ENCODE results near the gene NLK. TPM values are rescaled to one million over a fixed set of nuclear protein-coding genes. Genes with fewer than 3 reads are reported as not detected.

Gene NLK
- total and polyA plus RNA-seq, 10 of the 15 experiments (the other 5 are each of a cell fraction or from before 2014, with no cell fraction given) = 5.0 to 22.9 (median 15.0) TPM

DNA sequence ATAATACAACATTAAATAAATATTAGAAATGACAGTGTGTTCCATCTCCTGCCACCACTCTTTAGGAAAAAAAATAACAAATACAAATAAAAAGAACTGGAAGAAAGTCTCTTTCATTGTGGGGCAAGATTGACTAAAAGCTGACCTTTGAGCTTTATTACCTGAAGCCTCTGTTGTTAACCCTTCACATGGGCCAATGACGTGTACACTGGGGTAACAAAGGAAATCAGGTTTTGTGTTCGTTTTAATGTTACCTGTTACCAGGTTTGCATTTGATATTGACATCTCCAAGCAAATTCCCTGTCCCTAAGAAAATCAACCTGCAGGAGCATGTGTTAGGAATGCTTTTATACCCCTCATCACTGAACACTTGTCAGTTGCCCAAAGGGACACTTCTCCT lies 39.0 kb downstream of the NLK start (continued):
- TF ChIP-seq, protein P1, sequence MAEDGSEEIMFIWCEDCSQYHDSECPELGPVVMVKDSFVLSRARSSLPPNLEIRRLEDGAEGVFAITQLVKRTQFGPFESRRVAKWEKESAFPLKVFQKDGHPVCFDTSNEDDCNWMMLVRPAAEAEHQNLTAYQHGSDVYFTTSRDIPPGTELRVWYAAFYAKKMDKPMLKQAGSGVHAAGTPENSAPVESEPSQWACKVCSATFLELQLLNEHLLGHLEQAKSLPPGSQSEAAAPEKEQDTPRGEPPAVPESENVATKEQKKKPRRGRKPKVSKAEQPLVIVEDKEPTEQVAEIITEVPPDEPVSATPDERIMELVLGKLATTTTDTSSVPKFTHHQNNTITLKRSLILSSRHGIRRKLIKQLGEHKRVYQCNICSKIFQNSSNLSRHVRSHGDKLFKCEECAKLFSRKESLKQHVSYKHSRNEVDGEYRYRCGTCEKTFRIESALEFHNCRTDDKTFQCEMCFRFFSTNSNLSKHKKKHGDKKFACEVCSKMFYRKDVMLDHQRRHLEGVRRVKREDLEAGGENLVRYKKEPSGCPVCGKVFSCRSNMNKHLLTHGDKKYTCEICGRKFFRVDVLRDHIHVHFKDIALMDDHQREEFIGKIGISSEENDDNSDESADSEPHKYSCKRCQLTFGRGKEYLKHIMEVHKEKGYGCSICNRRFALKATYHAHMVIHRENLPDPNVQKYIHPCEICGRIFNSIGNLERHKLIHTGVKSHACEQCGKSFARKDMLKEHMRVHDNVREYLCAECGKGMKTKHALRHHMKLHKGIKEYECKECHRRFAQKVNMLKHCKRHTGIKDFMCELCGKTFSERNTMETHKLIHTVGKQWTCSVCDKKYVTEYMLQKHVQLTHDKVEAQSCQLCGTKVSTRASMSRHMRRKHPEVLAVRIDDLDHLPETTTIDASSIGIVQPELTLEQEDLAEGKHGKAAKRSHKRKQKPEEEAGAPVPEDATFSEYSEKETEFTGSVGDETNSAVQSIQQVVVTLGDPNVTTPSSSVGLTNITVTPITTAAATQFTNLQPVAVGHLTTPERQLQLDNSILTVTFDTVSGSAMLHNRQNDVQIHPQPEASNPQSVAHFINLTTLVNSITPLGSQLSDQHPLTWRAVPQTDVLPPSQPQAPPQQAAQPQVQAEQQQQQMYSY (CRISPR knock-in tag; IDR thresholded peaks at IDR 0.05) = no peak
- TF ChIP-seq SREBF1 (IDR thresholded peaks at IDR 0.05; ENCODE audit: low read length) (no peak), LARP7 (IDR thresholded peaks at IDR 0.05) (no peak)

DNA sequence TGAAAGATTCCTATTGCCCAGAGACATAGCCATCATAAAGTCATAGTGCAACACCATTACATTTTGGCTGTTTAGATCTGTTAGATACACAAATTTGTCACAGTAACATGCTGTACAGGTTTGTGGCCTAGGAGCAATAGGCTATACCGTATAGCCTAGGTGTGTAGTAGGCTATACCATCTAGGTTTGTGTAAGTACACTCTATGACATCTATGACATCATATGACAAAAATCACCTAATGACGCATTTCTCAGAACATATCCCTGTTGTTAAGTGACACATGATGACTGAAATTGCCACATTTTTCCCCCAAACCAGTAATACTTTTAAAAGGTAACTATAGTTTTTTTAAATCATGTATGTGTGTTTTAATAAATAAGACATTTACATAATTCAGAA lies 43.3 kb downstream of the NLK start:
- DNase-seq (ENCODE audit: low read depth, low spot score) (no peak), ATAC-seq (no peak), FAIRE-seq (no peak)
- Histone ChIP-seq H3K36me3 (ENCODE audit: control insufficient read depth in 2 of 2, insufficient read depth in 2 of 2, low read length in 1 of 2) (no peaks in the 10 kb centered on the region), H3K27ac (ENCODE audit: control insufficient read depth, insufficient read depth) (no peak overlapping the region), H4K20me1 (ENCODE audit: control insufficient read depth, insufficient read depth) (no peaks in the 10 kb centered on the region), H3K4me1 (ENCODE audit: control insufficient read depth, insufficient read depth, low read length) (no peaks in the 10 kb centered on the region), H3K4me3 (no peak overlapping the region), H2AFZ (ENCODE audit: control insufficient read depth, low read depth, low read length) (no peak overlapping the region), H3K27me3 (replicated peaks in 1 of 2; ENCODE audit: control insufficient read depth in 2 of 2, insufficient read depth in 2 of 2, low read length in 1 of 2) (no peaks in the 10 kb centered on the region), H3K79me2 (ENCODE audit: control insufficient read depth, insufficient read depth, low read length) (no peaks in the 10 kb centered on the region; the same call in 1 of the 2 replicates), H3K9ac (ENCODE audit: control insufficient read depth, insufficient read depth, low read length) (no peak overlapping the region), H3K9me3 (replicated peaks; ENCODE audit: control insufficient read depth, insufficient read depth, low read length) (no peaks in the 10 kb centered on the region; the same call in 2 of the 3 replicates), H3K4me2 (ENCODE audit: control insufficient read depth, insufficient read depth) (no peak overlapping the region)
- WGBS (ENCODE audit: insufficient coverage, insufficient replicate concordance, low lambda C conversion rate, missing lambda C conversion rate) = 97% methylated on average over 2 of the region's 2 CpGs
- intact Hi-C loops (cut with micrococcal nuclease; ENCODE audit: unreplicated experiment) (no loop called here), in situ Hi-C loops (cut with MboI) (no loop called here)
- BruUV-seq (replicated peaks) = no TSS peak
- ChIA-PET RAD21 (ENCODE audit: unreplicated experiment) (no interaction called here), POLR2A (no interaction called here), CTCF (no interaction called here), SMC1A (ENCODE audit: uncharacterized antibody, unreplicated experiment) (interaction anchor here (0.8 to 3.5 kb wide), 3 partner anchors 9 to 109 kb away, joined by 3 to 17 read pairs (median 3); no protein-coding TSS in a partner anchor)
- TF ChIP-seq TCF12 (IDR thresholded peaks at IDR 0.05; ENCODE audit: low read depth, low read length) = no peak
- TF ChIP-seq ZNF207 (IDR thresholded peaks at IDR 0.05; ENCODE audit: borderline replicate concordance) = no peak
- TF ChIP-seq SIN3A (IDR thresholded peaks at IDR 0.05; ENCODE audit: low read depth, low read length) = no peak
- TF ChIP-seq FOXK2 (IDR thresholded peaks at IDR 0.05) = no peak
- no peak for TF ChIP-seq ZNF622 (IDR thresholded peaks at IDR 0.05)
- TF ChIP-seq CBFB (IDR thresholded peaks at IDR 0.05; ENCODE audit: low read depth) = no peak
- no peak for TF ChIP-seq E2F8 (IDR thresholded peaks at IDR 0.05; ENCODE audit: low read depth, partially characterized antibody)
- TF ChIP-seq EGR1 (IDR thresholded peaks at IDR 0.05; ENCODE audit: borderline replicate concordance in 1 of 2, low read depth in 2 of 2, low read length in 2 of 2) = no peak
- TF ChIP-seq NFXL1 (IDR thresholded peaks at IDR 0.05; ENCODE audit: borderline replicate concordance) = no peak
- TF ChIP-seq SMC3 (IDR thresholded peaks at IDR 0.05; ENCODE audit: borderline replicate concordance, low read length) = no peak
- no peak for TF ChIP-seq REST (IDR thresholded peaks at IDR 0.05; ENCODE audit: low read depth, low read length)
- no peak for TF ChIP-seq CREM (IDR thresholded peaks at IDR 0.05; ENCODE audit: low read depth)

Data from GM12878 (cell line).